CD4-positive, alpha-beta memory T cell (primary cell): ENCODE measurements around the gene CCDC73. TPM values are rescaled to one million over a fixed set of nuclear protein-coding genes. Genes with fewer than 3 reads are reported as not detected.
"Not testable (repeated sequence)": the region's sequence is repeated elsewhere in the genome, so short reads cannot be mapped to it uniquely, and the experiment has no call there.

Experiments
- CTCF ChIA-PET: fragments of 350-600 bp; sonication (Branson Sonifier 250); formaldehyde crosslinking; loops from one replicate; lab custom pipeline; 2021; ENCODE audit warnings: inconsistent platforms; ENCODE audit not compliant: partially characterized antibody; lab: Charles Lee
- POLR2A ChIA-PET: fragments of 350-600 bp; sonication (Branson Sonifier 250); formaldehyde crosslinking; loops from one replicate; lab custom pipeline; 2021; ENCODE audit not compliant: partially characterized antibody; lab: Charles Lee
- DNase-seq, 5 donors: peaks; one replicate each; pipeline versions ENCODE4 v3.0.0 to v3.0.0-alpha.2; 2020 to 2022; ENCODE audit warnings: mixed read lengths in 1 of 5
- H3K27ac ChIP-seq: one replicate; pipeline ENCODE4 v1.7.0; 2013; ENCODE audit warnings: low read depth, low read length
- H3K27me3 ChIP-seq: 2 replicates; pipeline ENCODE4 v1.7.0; 2013; ENCODE audit warnings: mild to moderate bottlenecking, low read length, moderate library complexity; ENCODE audit not compliant: insufficient read depth
- H3K36me3 ChIP-seq: 2 replicates; pipeline ENCODE4 v1.7.0; 2013; ENCODE audit warnings: mild to moderate bottlenecking, low read length, moderate library complexity; ENCODE audit not compliant: insufficient read depth
- H3K4me1 ChIP-seq: 2 replicates; pipeline ENCODE4 v1.7.0; 2013; ENCODE audit warnings: mild to moderate bottlenecking, low read length, moderate library complexity; ENCODE audit not compliant: insufficient read depth
- H3K4me3 ChIP-seq, 2 donors: one replicate each; pipeline ENCODE4 v1.7.0; 2013; ENCODE audit warnings: low read length in 2 of 2, mild to moderate bottlenecking in 1 of 2
- H3K9me3 ChIP-seq, 2 donors: one replicate each; pipeline ENCODE4 v1.7.0; 2013; ENCODE audit warnings: low read length in 2 of 2, control low read depth in 1 of 2; ENCODE audit not compliant: control insufficient read depth in 1 of 2
- H3K27ac Mint-ChIP-seq, 7 donors: one replicate each; pipeline ENCODE4 v1.8.0; 2020 to 2021; ENCODE audit warnings: mixed read lengths in 7 of 7, mild to moderate bottlenecking in 6 of 7, inconsistent platforms in 3 of 7, moderate library complexity in 3 of 7
- H3K27me3 Mint-ChIP-seq, 2 donors: one replicate each; pipeline ENCODE4 v1.8.0; 2020 to 2021; ENCODE audit warnings: mixed read lengths in 2 of 2
- H3K36me3 Mint-ChIP-seq, 2 donors: one replicate each; pipeline ENCODE4 v1.8.0; 2020 to 2021; ENCODE audit warnings: mixed read lengths in 2 of 2, inconsistent platforms in 1 of 2, mild to moderate bottlenecking in 1 of 2
- H3K4me1 Mint-ChIP-seq, 4 donors: one replicate each; pipeline ENCODE4 v1.8.0; 2020 to 2021; ENCODE audit warnings: mixed read lengths in 4 of 4, mild to moderate bottlenecking in 1 of 4
- H3K4me3 Mint-ChIP-seq, 8 donors: one replicate each; pipeline ENCODE4 v1.8.0; 2020 to 2021; ENCODE audit warnings: mixed read lengths in 8 of 8, mild to moderate bottlenecking in 7 of 8, moderate library complexity in 6 of 8, inconsistent platforms in 3 of 8
- H3K9me3 Mint-ChIP-seq, 8 donors: one replicate each; pipeline ENCODE4 v1.8.0; 2020 to 2021; ENCODE audit warnings: mixed read lengths in 8 of 8, mild to moderate bottlenecking in 5 of 8, inconsistent platforms in 3 of 8, moderate library complexity in 1 of 8
- intact Hi-C: fragments of 100-400 bp; cut with micrococcal nuclease; formaldehyde crosslinking; loops from one replicate; pipeline ENCODE4 v1.15.1; 2023
- polyA plus RNA-seq, 2 donors: library from polyadenylated mRNA; unstranded; fragments of 300-500 nt; fragmentation: Illumina TruSeq; gene quantifications; one replicate each; pipeline ENCODE4 v1.2.3, GENCODE V29; 2021
- total RNA-seq, 2 experiments: library from RNA; stranded (reverse); gene quantifications; one replicate each; pipeline ENCODE4 v1.2.3, GENCODE V29; 2021

The CCDC73 gene
- total and polyA plus RNA-seq, 4 experiments from 2014 or later = not detected

- intact Hi-C loops, H3K9me3 ChIP-seq, H3K27me3 Mint-ChIP-seq, H3K27ac ChIP-seq, H3K4me3 Mint-ChIP-seq, H3K4me3 ChIP-seq, DNase-seq, H3K4me1 Mint-ChIP-seq, H3K27me3 ChIP-seq, H3K36me3 ChIP-seq, H3K9me3 Mint-ChIP-seq, H3K27ac Mint-ChIP-seq, H3K36me3 Mint-ChIP-seq, POLR2A ChIA-PET, H3K4me1 ChIP-seq, CTCF ChIA-PET: not testable (repeated sequence)
Measured at GRCh38 chr11:32708978-32709377, 85.5 kb downstream of the CCDC73 start.

GRCh38 chr11:32706985-32707741 is 87.3 kb downstream of the CCDC73 start:
- Mint-ChIP-seq H3K9me3 (peaks cover 0 to 2% (median 0%) of the 10 kb centered on the region in 8 donors), H3K27ac (no peak overlapping the region), H3K4me1 (no peaks in the 10 kb centered on the region), H3K4me3 (no peak overlapping the region), H3K27me3 (peaks cover 3 to 8% of the 10 kb centered on the region in 2 donors), H3K36me3 (no peaks in the 10 kb centered on the region)
- DNase-seq = no peak
- H3K27ac ChIP-seq = no peak overlapping the region
- no peaks in the 10 kb centered on the region for H3K27me3 ChIP-seq
- POLR2A ChIA-PET = no interaction called here
- intact Hi-C loops = no loop called here
- no peak overlapping the region for H3K4me3 ChIP-seq
- H3K4me1 ChIP-seq = no peaks in the 10 kb centered on the region
- no peaks in the 10 kb centered on the region for H3K9me3 ChIP-seq
- CTCF ChIA-PET = no interaction called here
- no peaks in the 10 kb centered on the region for H3K36me3 ChIP-seq

- ChIA-PET CTCF (interaction anchor here (2.6 kb wide), 1 partner anchor 10 kb away, joined by 7 read pairs; no protein-coding TSS in a partner anchor), POLR2A (no interaction called here)
- intact Hi-C loops = no loop called here
- H3K4me1 ChIP-seq = no peaks in the 10 kb centered on the region
- no peaks in the 10 kb centered on the region for H3K36me3 ChIP-seq
- H3K4me3 Mint-ChIP-seq = no peak overlapping the region
- DNase-seq = no peak
- no peak overlapping the region for H3K4me3 ChIP-seq
- H3K36me3 Mint-ChIP-seq = no peaks in the 10 kb centered on the region
- H3K27ac Mint-ChIP-seq = no peak overlapping the region
- H3K9me3 ChIP-seq = no peaks in the 10 kb centered on the region
- H3K4me1 Mint-ChIP-seq = no peaks in the 10 kb centered on the region
- no peak overlapping the region for H3K27ac ChIP-seq
- H3K27me3 Mint-ChIP-seq = peaks cover 5% of the 10 kb centered on the region in 2 donors
- no peaks in the 10 kb centered on the region for H3K27me3 ChIP-seq
- H3K9me3 Mint-ChIP-seq = peaks cover 0 to 2% (median 0%) of the 10 kb centered on the region in 8 donors
Measured at GRCh38 chr11:32705309-32706033, 89.0 kb downstream of the CCDC73 start.

- Mint-ChIP-seq H3K27ac (no peak overlapping the region), H3K4me1 (no peaks in the 10 kb centered on the region), H3K4me3 (no peak overlapping the region), H3K9me3 (peaks cover 0 to 2% (median 0%) of the 10 kb centered on the region in 8 donors), H3K27me3 (peaks cover 5% of the 10 kb centered on the region in 2 donors), H3K36me3 (no peaks in the 10 kb centered on the region)
- H3K4me3 ChIP-seq = no peak overlapping the region
- no peaks in the 10 kb centered on the region for H3K36me3 ChIP-seq
- no peaks in the 10 kb centered on the region for H3K9me3 ChIP-seq
- H3K27ac ChIP-seq = no peak overlapping the region
- ChIA-PET POLR2A (no interaction called here), CTCF (interaction anchor here (2.6 kb wide), 1 partner anchor 11 kb away, joined by 7 read pairs; no protein-coding TSS in a partner anchor)
- no peaks in the 10 kb centered on the region for H3K4me1 ChIP-seq
- DNase-seq = no peak
- intact Hi-C loops = no loop called here
- no peaks in the 10 kb centered on the region for H3K27me3 ChIP-seq
Measured at GRCh38 chr11:32704775-32705174, 89.7 kb downstream of the CCDC73 start.

GRCh38 chr11:32704261-32704660 is 90.2 kb downstream of the CCDC73 start:
- no peak overlapping the region for H3K27ac ChIP-seq
- ChIA-PET CTCF (interaction anchor here (2.6 kb wide), 1 partner anchor 12 kb away, joined by 7 read pairs; no protein-coding TSS in a partner anchor), POLR2A (no interaction called here)
- no peak for DNase-seq
- H3K27me3 ChIP-seq = no peaks in the 10 kb centered on the region
- no peak overlapping the region for H3K4me3 Mint-ChIP-seq
- H3K9me3 Mint-ChIP-seq = peaks cover 0 to 2% (median 0%) of the 10 kb centered on the region in 8 donors
- no peaks in the 10 kb centered on the region for H3K36me3 Mint-ChIP-seq
- intact Hi-C loops = no loop called here
- H3K27me3 Mint-ChIP-seq = peaks cover 3 to 5% of the 10 kb centered on the region in 2 donors
- H3K36me3 ChIP-seq = no peaks in the 10 kb centered on the region
- no peak overlapping the region for H3K4me3 ChIP-seq
- H3K9me3 ChIP-seq = no peaks in the 10 kb centered on the region
- no peak overlapping the region for H3K27ac Mint-ChIP-seq
- H3K4me1 Mint-ChIP-seq = no peaks in the 10 kb centered on the region
- H3K4me1 ChIP-seq = no peaks in the 10 kb centered on the region

- Histone ChIP-seq H3K9me3 (no peaks in the 10 kb centered on the region), H3K4me1 (no peaks in the 10 kb centered on the region), H3K4me3 (no peak overlapping the region), H3K36me3 (no peaks in the 10 kb centered on the region), H3K27me3 (no peaks in the 10 kb centered on the region), H3K27ac (no peak overlapping the region)
- no peak for DNase-seq
- intact Hi-C loops = no loop called here
- Mint-ChIP-seq H3K27me3 (peaks cover 3 to 6% of the 10 kb centered on the region in 2 donors), H3K9me3 (no peaks in the 10 kb centered on the region), H3K4me1 (no peaks in the 10 kb centered on the region), H3K27ac (no peak overlapping the region), H3K4me3 (no peak overlapping the region), H3K36me3 (no peaks in the 10 kb centered on the region)
- POLR2A ChIA-PET = no interaction called here
- CTCF ChIA-PET = no interaction called here
Measured at GRCh38 chr11:32701616-32702015, 92.8 kb downstream of the CCDC73 start.

GRCh38 chr11:32698579-32698978 is 95.9 kb downstream of the CCDC73 start:
- H3K4me1 Mint-ChIP-seq = no peaks in the 10 kb centered on the region
- Histone ChIP-seq H3K9me3 (no peaks in the 10 kb centered on the region), H3K4me3 (no peak overlapping the region), H3K27ac (no peak overlapping the region), H3K36me3 (no peaks in the 10 kb centered on the region), H3K4me1 (no peaks in the 10 kb centered on the region), H3K27me3 (no peaks in the 10 kb centered on the region)
- H3K27ac Mint-ChIP-seq = no peak overlapping the region
- H3K27me3 Mint-ChIP-seq = peaks cover 3 to 6% of the 10 kb centered on the region in 2 donors
- ChIA-PET CTCF (no interaction called here), POLR2A (no interaction called here)
- H3K9me3 Mint-ChIP-seq = no peaks in the 10 kb centered on the region
- intact Hi-C loops = no loop called here
- DNase-seq = no peak
- no peaks in the 10 kb centered on the region for H3K36me3 Mint-ChIP-seq
- no peak overlapping the region for H3K4me3 Mint-ChIP-seq
